Upper lobe of left lung (tissue), 4 donors: ENCODE measurements around the gene TPSB2.

Experiments used
- CTCF ChIP-seq, 6 experiments: fragments of 450-650 bp in 4 of 6; fragments of 200-600 bp in 2 of 6; sonication (generic) in 2 of 6; IDR thresholded peaks; one replicate each; pipeline ENCODE4 v1.5.1; 2016 to 2019; ENCODE audit warnings: antibody characterized with exemption in 6 of 6
- POLR2A ChIP-seq, 4 donors: fragments of 450-650 bp; IDR thresholded peaks; one replicate each; pipeline ENCODE4 v1.5.1; 2016 to 2017; ENCODE audit warnings: antibody characterized with exemption in 4 of 4, mild to moderate bottlenecking in 2 of 4

- no peak for TF ChIP-seq CTCF (IDR thresholded peaks at IDR 0.05)
- TF ChIP-seq POLR2A (IDR thresholded peaks at IDR 0.05), result no peak
Observed at GRCh38 chr16:1196494-1196893, 33.5 kb downstream of the TPSB2 start.
